GOT3 (cell line): ENCODE data around the gene SNX2.
"Not testable (repeated sequence)": the region's sequence is repeated elsewhere in the genome, so short reads cannot be mapped to it uniquely, and the experiment has no call there.

ENCODE experiments used
- DNase-seq: peaks from one replicate; lab custom pipeline; 2025; ENCODE audit warnings: mixed read lengths; lab: John Stamatoyannopoulos, UW

The SNX2 gene

GRCh38 chr5:122844136-122844909 is 69.4 kb downstream of the SNX2 start:
- DNase-seq: no peak

DNA sequence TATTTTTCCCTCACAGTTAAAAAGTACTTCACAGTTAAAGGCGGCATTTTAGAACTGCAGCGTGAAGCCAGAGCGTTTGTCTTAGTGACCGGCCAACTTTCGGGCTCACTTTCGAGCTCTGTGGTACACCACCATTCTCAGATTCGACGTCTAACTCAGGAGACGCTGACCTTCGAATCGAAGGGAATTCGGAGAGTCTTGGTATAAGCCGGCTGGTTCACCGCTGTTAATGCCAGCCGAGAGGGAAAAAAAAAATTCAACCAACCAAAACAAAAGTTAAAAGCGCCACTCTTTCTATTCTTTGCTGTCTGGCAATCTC is 70.0 kb downstream of the SNX2 start:
- no peak for DNase-seq

DNA sequence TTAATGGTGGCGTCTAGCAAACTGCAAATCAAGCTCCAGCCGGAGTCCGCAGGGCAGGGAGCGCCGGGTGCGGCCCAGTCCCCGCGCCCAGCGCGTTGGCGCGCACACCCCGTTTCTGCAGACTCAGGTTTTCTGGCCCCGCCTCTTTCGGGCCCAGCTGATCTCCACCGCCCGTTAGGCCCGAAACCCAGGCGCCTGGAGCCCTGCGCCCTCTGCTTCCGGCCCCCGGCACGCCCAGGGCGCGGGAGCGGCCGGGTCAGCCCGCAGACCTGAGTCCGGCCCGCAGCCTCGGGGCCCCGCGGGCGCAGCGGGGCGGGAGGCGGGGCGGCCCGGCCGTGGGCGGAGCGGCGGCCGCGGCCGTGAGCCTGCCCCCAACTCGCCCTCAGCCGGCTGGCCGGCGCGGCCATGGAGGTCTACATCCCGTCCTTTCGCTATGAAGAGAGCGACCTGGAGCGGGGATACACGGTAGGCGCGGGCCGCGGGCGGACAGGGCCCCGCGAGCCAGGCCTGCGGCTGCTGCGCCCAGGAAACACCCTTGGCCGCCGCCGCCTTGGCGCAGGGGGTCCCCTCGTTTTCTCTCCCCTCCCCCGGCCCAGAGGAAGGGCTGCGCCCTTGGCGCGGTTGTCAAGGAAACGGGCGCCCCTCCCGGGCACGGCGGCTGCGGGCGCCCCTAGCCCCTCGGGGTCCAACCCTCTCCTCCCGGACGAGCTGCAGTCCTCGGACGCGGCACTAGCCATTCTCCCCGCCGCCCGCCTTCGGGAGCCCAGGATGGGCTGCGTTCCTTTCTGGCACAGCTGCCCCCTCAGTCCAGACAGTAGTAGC is 70.6 kb downstream of the SNX2 start, which contains the start of gene SNX24:
Gene SNX24, plus strand, starts transcription at position 385 of the 822 bp plus-strand sequence. Its CDS starts 21 bp downstream, at position 406.
- DNase-seq: peak; percentile 68

DNA sequence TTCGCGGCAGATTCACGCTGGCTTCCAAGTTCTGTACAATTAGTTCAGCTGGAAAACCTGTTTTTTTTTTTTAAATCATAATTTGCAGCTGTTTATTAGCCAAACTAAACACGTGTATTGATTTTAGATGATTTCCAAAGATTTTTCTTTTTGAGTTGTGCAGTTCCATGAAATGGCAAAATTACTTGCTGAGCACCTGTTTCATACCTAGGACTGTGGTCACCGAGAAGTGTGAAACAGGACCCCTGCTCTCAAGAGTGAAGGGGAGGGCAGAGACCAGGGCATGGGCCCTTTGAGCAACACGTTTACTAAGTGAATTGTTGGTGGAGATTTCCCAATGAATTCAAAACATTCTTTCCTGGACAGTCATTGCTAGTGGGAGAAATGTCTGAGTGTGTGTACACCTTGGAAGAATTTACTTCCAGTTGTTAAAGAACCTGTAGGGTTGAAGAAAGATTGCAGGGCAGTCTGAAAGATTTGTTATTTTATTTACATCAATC is 71.2 kb downstream of the SNX2 start:
- DNase-seq: no peak

DNA sequence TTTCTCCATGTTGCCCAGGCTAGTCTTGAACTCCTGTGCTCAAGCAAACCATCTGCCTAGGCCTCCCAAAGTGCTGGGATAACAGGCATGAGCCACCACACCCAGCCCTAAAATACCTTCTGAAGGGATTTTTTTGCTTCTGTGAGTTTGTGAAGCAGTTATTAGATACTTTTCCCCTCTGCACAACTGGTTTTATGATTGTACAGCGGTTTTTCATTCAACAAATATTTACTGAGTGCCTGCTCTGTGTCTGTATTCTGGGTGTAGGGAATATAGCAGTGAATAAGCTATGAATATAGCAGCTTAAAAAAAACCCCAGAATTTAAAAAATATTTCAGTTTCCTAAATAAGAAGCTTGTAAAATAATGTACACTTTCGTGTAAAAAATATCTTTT is 72.8 kb downstream of the SNX2 start:
- DNase-seq: no peak

GRCh38 chr5:122849771-122850170 is 74.9 kb downstream of the SNX2 start:
- no peak for DNase-seq

DNA sequence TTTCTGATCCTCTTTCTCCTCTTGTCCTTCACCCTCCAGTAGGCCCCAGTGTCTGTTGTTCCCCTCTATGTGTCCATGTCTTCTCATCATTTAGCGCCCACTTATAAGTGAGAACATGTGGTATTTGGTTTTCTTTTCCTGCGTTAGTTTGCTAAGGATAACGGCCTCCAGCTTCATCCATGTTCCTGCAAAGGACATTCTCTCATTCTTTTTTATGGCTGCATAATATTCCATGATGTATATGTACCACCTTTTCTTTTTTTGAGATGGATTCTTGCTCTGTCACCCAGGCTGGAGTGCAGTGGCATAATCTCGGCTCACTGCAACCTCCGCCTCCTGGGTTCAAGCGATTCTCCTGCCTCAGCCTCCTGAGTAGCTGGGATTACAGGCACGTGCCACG is 82.7 kb downstream of the SNX2 start:
- DNase-seq: not testable (repeated sequence)

DNA sequence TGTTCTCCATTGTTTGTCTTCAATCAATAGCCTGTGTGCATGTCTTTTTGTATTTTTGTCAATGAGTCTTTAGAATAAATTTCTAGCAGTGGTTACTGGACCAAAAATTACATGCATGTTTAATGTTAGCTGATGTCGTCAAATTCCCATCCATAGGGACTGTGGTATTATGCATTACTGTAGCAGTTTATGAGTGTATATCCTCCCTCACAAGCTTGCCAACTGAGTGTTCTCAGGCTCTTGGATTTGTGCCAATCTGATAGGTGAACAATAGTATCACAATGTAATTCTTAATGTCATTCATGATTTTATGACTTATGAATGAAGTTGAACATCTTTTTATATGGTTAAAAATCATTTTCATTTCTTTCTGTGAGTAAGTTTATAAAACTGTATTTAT is 83.6 kb downstream of the SNX2 start:
- DNase-seq: no peak

DNA sequence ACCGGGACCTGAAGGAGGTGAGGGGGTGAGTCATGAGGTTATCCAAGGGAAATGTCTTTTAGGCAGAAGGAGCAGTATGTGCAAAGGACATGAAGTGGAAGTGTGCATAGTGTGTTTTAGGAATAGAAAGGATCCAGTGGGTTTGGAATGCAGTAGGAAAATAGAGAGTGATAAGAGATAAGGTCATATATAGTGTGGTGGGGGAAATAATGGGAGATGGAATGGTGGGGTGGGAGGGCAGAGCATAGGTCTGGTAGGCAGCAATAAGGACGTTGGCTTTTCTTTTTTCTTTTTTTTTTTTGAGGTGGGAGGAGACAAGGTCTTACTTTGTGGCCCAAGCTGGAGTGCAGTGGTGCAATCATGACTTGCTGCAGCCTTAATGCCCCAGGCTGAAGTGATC is 88.4 kb downstream of the SNX2 start:
- DNase-seq: no peak

DNA sequence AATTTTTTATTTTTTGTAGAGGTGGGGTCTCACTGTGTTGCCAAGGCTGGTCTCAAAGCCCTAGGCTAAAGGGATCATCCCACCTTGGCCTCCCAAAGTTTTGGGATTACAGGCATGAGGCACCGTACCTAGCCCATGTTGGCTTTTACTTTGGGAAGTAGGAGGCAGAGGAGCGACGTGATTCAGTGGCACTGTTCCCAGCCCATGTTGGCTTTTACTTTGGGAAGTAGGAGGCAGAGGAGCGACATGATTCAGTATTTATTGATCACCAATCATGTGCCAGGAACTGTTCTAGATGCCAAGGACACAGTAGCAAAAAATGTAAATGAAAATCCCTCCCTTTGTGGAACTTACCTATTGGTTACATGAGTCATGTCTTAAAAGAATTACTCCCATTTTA is 88.8 kb downstream of the SNX2 start:
- DNase-seq: no peak

DNA sequence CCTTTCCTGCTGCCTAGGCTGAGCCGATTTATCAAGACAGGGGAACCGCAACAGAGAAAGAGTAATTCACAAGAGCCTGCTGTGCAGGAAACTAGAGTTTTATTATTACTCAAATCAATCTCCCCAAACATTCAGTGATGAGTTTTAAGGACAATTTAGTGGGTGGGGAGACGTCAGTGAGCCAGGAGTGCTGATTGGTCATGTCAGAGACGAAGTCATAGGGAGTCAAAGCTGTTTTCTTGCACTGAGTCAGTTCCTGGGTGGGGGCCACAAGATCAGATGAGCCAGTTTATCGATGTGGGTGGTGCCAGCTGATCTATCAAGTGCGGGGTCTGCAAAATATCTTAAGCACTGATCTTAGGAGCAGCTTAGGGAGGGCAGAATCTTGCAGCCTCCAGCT is 89.5 kb downstream of the SNX2 start:
- no peak for DNase-seq

GRCh38 chr5:122864842-122865241 is 90.0 kb downstream of the SNX2 start:
- DNase-seq: no peak

GRCh38 chr5:122870219-122870856 is 95.5 kb downstream of the SNX2 start:
- DNase-seq: no peak

- no peak for DNase-seq
Observed at GRCh38 chr5:122871661-122872060, 96.8 kb downstream of the SNX2 start.

GRCh38 chr5:122874179-122874875 is 99.4 kb downstream of the SNX2 start:
- no peak for DNase-seq

GRCh38 chr5:122877518-122877917 is 102.6 kb downstream of the SNX2 start:
- no peak for DNase-seq

GRCh38 chr5:122879076-122879475 is 104.2 kb downstream of the SNX2 start:
- no peak for DNase-seq
